GM21423 (cell line): ENCODE results near the gene TBC1D8B.
"Not testable (repeated sequence)": the region's sequence is repeated elsewhere in the genome, so short reads cannot be mapped to it uniquely, and the experiment has no call there.

Source experiments
- ATAC-seq: cut with Tn5 transposase; IDR thresholded peaks from one replicate; pipeline ENCODE4 v1.9.1; 2021; ENCODE audit warnings: mild to moderate bottlenecking, moderate library complexity; ENCODE audit not compliant: unreplicated experiment

TBC1D8B gene

DNA sequence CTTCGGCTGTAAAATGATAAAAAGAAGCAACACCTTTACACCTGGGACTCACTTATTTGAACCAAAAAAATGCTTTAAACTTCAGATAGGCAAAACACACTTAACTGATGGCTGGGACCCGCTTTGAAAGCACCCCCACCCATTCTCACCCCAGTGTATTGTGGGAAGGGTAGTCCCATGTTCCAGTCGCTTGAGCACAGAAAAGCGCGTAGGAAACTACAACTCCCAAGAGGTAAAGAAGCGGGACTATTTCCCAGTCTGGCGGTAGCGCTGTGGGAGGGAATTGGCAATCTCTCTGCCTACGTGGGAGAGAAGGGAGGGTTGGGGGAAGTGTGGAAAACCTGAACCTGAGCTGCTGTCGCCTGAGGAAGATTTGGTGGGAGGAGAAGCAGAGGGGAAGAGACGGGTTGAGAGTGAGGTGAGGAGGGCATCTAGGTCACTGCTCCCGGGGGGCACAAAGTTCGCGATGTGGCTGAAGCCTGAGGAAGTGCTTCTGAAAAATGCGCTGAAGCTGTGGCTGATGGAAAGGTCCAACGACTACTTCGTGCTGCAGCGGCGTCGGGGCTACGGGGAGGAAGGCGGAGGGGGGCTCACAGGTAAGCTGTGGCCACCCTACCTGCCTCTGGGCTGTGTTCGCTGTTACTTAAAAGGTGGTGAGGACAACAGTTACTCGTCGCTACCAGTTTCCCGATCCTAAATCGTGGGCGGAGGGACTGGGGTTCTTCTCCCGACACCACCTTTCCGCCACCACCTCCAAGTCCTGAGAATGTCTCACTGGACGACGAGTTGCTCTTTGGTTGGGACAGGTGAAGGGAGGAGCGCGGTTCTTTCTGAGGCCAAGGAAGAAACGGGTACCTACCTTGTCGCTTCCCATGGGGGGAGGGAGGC is at the start of gene TBC1D8B:
Gene TBC1D8B, plus strand, starts transcription at position 286 of the 888 bp plus-strand sequence. Its CDS starts 181 bp downstream, at position 467.
- ATAC-seq: peak; percentile 98

DNA sequence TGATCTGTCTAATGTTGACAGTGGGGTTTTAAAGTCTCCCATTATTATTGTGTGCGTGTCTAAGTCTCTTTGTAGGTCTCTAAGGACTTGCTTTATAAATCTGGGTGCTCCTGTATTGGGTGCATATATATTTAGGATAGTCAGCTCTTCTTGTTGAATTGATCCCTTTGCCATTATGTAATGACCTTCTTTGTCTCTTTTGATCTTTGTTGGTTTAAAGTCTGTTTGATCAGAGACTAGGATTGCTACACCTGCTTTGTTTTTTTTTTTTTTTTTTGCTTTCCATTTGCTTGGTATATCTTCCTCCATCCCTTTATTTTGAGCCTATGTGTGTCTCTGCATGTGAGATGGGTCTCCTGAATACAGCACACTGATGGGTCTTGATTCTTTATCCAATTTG is 33.2 kb upstream of the TBC1D8B start:
- not testable (repeated sequence) for ATAC-seq

GRCh38 chrX:106774981-106775380 is 27.5 kb upstream of the TBC1D8B start:
- no peak for ATAC-seq

DNA sequence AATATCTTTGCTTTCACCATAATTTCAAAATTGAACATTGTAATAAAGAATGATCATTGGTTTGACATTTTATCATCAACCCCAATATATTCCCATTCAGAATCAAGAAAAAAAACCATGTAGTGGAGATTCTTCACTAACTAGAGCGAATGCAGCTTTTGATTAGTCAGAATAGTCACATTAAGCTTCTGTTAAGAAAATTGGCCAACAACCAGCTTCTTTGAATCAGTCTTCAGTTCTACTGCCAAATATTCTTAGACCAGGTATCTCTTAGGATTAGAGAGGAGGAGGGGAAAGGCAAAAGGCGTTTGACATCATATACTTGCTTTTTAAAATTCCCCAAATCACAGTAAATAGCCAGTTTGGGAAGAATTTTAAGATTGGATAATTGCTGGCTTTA is 22.2 kb upstream of the TBC1D8B start:
- ATAC-seq: no peak

DNA sequence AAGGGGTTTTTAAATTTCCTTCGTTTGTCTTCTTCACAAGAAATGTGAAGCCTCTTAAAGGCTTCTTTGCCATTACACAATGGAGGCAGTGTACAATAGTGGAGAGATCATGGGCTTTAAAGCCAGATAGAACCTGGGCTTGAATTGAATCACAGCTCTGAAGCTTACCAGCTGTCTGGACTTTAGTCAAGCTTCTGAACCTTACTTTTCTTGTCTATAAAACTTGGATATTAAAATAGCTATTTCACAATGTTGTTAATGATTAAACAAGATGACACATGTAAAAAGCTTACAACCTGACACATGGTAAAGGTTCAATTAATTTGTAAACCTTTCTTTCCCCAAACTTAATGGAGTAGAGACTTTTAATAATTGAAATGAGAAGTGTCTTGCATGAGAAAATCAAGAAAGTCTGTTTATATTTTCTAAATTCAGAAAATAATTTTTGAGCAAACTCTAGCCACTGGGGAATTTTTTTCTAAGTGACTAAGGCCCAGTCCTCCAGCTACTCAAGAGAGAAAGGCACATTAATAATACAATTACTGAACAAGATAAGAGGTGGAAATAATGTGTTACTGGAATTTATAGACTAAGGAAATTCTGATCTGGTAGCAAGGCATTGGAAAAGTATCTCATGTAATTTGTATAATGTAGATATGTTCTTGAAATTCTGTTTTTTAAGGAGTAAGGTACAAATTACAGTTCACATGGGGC is 21.7 kb upstream of the TBC1D8B start:
- no peak for ATAC-seq

DNA sequence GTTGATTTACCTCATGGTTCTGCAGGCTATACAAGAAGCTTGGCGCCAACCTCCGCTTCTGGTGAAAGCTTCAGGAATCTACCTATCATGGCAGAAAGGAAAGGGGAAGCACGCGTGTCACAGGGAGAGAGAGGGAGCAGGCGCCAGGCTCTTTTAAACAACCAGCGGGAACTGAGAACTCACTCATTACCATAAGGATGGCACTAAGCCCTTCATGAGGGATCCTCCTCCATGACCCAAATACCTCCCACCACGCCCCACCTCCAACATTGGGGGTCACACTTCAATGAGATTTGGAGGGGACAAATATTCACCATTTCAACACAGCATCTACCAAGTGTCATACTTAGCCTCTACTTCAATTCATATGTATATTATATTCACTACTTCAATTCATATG is 18.8 kb upstream of the TBC1D8B start:
- ATAC-seq: no peak

DNA sequence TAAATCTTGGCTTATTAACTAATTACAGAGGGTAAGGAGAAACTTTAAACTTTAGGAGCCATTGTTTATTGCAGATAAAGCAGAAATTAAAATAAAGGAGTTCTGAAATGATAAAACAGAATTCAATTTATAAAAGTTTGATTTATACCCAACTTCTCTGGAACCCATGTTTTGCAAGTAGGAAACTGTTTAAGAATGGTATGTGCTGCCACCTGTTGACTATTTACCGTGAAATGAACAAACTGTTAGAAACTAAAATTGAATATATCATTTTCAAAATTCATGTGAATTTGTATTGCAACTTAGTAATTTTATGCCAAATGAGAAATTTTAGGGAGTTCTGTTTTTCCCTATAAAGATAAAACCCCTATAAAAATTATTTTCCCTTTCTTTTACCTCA is 11.0 kb upstream of the TBC1D8B start:
- ATAC-seq: no peak

- peak; percentile 15 for ATAC-seq
Observed at GRCh38 chrX:106802063-106802387, 448 bp upstream of the TBC1D8B start.

GRCh38 chrX:106811131-106811910 is 8.8 kb downstream of the TBC1D8B start:
- no peak for ATAC-seq

DNA sequence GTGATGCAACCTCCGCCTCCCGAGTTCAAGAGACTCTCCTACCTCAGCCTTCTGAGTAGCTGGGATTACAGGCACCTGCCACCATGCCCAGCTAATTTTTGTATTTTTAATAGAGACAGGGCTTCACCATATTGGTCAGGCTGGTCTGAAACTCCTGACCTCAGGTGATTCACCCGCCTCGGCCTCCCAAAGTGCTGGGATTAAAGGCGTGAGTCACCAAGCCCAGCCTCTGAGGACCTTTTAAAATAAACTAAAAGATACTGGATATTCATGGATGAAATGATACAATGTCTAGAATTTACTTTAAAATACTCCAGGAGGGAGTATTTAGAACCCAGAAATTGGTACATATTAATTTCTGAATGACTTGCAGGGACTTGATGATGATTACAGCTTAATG is 10.5 kb downstream of the TBC1D8B start:
- ATAC-seq: not testable (repeated sequence)

- not testable (repeated sequence) for ATAC-seq
Observed at GRCh38 chrX:106814093-106814492, 11.6 kb downstream of the TBC1D8B start.

DNA sequence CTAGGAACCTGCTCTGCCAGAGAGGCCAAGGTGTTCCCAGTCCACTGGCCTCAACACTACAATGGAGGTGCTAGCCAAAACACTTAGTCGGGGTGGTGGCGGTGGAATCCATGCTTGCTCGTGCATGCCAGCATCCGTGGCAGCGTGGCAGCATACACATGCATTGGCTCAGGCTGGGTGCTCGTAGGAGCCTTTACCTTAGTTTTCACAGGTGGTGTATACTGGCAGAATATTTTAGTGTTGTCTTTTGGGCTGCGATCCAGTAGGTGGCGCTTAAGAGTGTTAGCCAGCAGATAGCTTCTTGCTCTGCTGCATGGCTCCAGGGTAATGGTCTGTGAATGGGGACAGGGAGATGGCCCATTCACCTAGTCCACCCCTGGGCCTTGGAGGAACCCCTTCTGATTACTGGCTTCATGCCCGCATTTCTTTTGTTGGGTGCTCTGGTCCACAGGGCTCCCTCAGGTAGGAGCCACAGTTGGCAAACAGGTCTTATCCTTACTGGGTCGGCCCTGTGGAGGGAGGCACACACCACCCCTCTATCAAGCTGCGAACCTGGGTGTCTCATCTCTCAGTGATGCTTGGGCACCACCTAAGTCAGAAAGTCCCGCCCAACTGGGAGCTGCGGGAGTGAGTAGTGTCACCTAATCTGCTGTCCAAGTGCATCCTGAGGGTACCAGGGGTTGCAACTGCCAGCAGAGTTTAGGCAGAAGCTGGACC is 60.7 kb downstream of the TBC1D8B start:
- ATAC-seq: no peak

- no peak for ATAC-seq
Observed at GRCh38 chrX:106863697-106864096, 61.2 kb downstream of the TBC1D8B start.

DNA sequence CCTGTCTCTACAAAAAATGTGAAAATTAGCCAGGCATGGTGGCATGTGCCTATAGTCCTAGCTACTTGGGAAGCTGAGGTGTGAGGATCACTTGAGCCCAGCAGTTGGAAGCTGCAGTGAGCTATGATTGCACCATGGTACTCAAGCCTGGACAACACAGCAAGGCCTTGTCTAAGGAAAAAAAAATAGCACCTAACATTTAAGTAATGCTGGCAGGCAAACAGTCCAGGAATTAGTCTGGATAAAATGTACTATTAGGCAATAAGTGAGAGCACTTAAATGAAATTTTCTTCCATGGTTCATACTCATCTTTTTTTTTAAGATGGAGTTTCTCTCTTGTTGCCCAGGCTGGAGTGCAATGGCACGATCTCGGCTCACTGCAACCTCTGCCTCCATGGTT is 70.3 kb downstream of the TBC1D8B start:
- not testable (repeated sequence) for ATAC-seq

- no peak for ATAC-seq
Observed at GRCh38 chrX:106874075-106874474, 71.6 kb downstream of the TBC1D8B start.

DNA sequence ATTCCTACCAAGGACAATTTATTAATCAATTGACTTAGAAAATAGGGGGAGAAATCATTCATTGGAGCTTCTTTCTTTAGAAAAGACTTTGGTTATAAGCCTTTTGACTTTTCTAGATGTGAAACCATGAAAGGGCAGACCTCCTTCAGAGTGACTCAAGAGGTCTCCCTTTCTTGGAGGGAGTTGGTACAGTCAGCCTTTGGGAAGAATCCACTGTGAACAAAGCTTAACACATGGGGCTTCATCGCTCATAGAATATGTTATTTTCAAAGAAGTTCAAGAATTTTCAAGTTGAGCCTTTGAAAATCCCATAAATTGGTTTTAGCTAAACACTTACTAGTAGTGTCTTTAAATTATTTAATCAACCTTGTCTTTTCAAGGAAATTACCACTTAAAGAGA is 72.7 kb downstream of the TBC1D8B start:
- no peak for ATAC-seq

GRCh38 chrX:106889468-106889867 is 87.0 kb downstream of the TBC1D8B start:
- ATAC-seq: no peak

DNA sequence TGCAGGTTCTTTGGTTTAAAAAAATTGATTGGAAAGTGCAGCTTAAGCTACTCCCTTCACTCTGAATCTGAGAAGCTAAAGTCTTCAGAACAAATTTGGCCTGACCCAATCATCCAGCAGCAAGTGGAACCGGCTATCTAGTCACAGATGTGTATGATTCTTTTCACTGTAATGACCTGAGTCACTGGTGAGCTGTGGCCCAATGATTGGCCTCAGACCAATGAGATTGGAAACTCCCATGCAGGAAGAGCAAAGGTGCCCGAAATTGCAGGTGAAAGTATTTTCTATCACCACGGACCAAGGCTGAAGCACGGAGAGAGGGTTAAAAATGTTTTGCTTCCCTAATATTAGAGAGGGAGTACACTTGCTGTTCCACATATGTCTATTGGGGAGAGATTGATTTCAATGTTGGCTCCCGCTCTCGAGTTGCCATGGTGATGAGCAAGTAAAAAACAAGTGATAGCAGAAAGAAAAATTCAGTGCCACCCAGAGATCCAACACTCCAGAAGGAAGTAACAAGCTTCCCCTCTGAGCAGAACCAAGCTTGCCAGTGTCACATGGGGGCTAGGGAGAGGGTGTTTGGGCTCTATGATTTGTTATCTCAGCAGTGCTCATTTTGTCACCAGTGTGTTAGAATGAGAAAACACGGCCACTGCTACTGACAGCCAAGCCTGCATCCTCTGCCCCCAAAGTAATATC is 89.4 kb downstream of the TBC1D8B start:
- no peak for ATAC-seq

GRCh38 chrX:106894392-106894909 is 92.0 kb downstream of the TBC1D8B start:
- peak; percentile 72 for ATAC-seq

- no peak for ATAC-seq
Observed at GRCh38 chrX:106894978-106895452, 92.5 kb downstream of the TBC1D8B start.
